Measurements from ENCODE around the gene PEX3.

PEX3 gene

GRCh38 chr6:143450453-143451371 lies at the start of gene PEX3, which contains the start of gene ADAT2:
PEX3 (plus strand) TSS chr6:143450805; CDS start chr6:143451043, 238 bp downstream.
ADAT2 (minus strand) TSS chr6:143450695; CDS start chr6:143450658, 37 bp downstream.
- DNase-seq (ENCODE audit: low read depth in 3 of 3): peak; percentile 82 to 90 (median 88)

GRCh38 chr6:143401068-143401446 lies 49.5 kb upstream of the PEX3 start:
- no peak for DNase-seq (ENCODE audit: low read depth in 3 of 3)

GRCh38 chr6:143401636-143402370 lies 48.8 kb upstream of the PEX3 start:
- DNase-seq (ENCODE audit: low read depth in 3 of 3): no peak

GRCh38 chr6:143402721-143403336 lies 47.8 kb upstream of the PEX3 start:
- no peak for DNase-seq (ENCODE audit: low read depth in 3 of 3)

- DNase-seq (ENCODE audit: low read depth in 3 of 3): no peak
Measured at GRCh38 chr6:143405373-143406154, 45.0 kb upstream of the PEX3 start.

- DNase-seq (ENCODE audit: low read depth in 3 of 3): no peak
Measured at GRCh38 chr6:143406673-143407072, 43.9 kb upstream of the PEX3 start.

GRCh38 chr6:143408151-143408786 lies 42.3 kb upstream of the PEX3 start:
- DNase-seq (ENCODE audit: low read depth in 3 of 3): no peak

- DNase-seq (ENCODE audit: low read depth in 3 of 3): no peak
Measured at GRCh38 chr6:143408787-143409162, 41.8 kb upstream of the PEX3 start.

- DNase-seq (ENCODE audit: low read depth in 3 of 3): no peak
Measured at GRCh38 chr6:143410859-143411270, 39.7 kb upstream of the PEX3 start.

GRCh38 chr6:143414769-143415168 lies 35.8 kb upstream of the PEX3 start:
- DNase-seq (ENCODE audit: low read depth in 3 of 3): no peak

- no peak for DNase-seq (ENCODE audit: low read depth in 3 of 3)
Measured at GRCh38 chr6:143419526-143419925, 31.1 kb upstream of the PEX3 start.

GRCh38 chr6:143426026-143426425 lies 24.6 kb upstream of the PEX3 start:
- no peak for DNase-seq (ENCODE audit: low read depth in 3 of 3)

- DNase-seq (ENCODE audit: low read depth in 3 of 3): peak; percentile 39 to 56 (median 51)
Measured at GRCh38 chr6:143427109-143427817, 23.3 kb upstream of the PEX3 start.

- no peak for DNase-seq (ENCODE audit: low read depth in 3 of 3)
Measured at GRCh38 chr6:143429970-143430369, 20.6 kb upstream of the PEX3 start.

GRCh38 chr6:143431226-143431625 lies 19.4 kb upstream of the PEX3 start:
- no peak for DNase-seq (ENCODE audit: low read depth in 3 of 3)

- no peak for DNase-seq (ENCODE audit: low read depth in 3 of 3)
Measured at GRCh38 chr6:143432588-143432987, 18.0 kb upstream of the PEX3 start.

GRCh38 chr6:143441010-143441409 lies 9.6 kb upstream of the PEX3 start:
- no peak for DNase-seq (ENCODE audit: low read depth in 3 of 3)

- no peak for DNase-seq (ENCODE audit: low read depth in 3 of 3)
Measured at GRCh38 chr6:143441680-143442545, 8.7 kb upstream of the PEX3 start.

- no peak for DNase-seq (ENCODE audit: low read depth in 3 of 3)
Measured at GRCh38 chr6:143443096-143443495, 7.5 kb upstream of the PEX3 start.

Measured in stimulated activated CD4-positive, alpha-beta T cell treated with anti-CD3 and anti-CD28 coated beads, TNF-alpha, amount 100 ng/mL, for 4 hours (primary cell).